Stimulated activated CD8-positive, alpha-beta memory T cell treated with anti-CD3 and anti-CD28 coated beads, Interleukin-12 subunit alpha, Interleukin-12 subunit beta, amount 100 ng/mL, for 1 hour (primary cell): ENCODE data around the gene PAPPA2.
"Not testable (repeated sequence)": the region's sequence is repeated elsewhere in the genome, so short reads cannot be mapped to it uniquely, and the experiment has no call there.

Experiments used
- DNase-seq: peaks from one replicate; pipeline ENCODE4 v3.0.0-alpha.2; 2020; ENCODE audit warnings: low read depth

The PAPPA2 gene

DNA sequence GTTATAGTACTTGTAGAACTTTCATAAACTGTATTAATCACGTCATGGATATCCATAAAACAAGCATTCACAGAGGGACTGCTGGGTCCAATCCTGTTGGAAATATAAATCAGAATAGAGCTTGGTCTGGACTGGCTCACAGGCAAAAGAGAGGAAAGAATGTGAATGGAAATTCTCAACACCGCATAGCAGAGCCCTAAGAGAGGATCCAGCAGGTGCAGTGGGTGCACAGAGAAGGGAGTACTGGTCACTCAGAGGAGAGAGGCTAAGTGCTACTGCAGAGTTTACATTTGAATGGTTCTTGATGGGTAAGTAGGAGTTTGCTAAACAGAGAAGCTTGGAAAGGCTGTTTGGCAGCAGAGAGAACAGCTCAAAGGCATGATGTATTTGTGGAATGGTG lies 231.7 kb downstream of the PAPPA2 start:
- DNase-seq: no peak

DNA sequence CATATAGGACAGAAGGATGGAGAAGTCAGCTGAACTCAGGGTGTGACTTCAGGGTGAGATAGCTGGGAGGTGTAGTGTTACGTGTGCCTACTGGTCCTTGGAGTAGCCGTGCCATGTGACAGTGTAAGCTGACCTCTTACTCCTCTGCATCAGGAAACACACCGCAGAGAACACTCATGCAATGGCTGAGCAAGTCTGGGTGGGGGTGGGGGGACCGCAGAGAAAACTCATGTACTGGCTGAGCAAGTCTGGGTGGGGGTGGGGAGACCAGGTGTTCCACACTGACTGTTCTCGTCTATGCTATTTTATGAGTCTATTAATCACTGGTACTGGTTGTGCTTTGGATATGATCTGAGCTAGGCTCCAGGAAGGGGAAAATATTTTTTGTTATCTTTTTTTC lies 233.1 kb downstream of the PAPPA2 start:
- DNase-seq: no peak

DNA sequence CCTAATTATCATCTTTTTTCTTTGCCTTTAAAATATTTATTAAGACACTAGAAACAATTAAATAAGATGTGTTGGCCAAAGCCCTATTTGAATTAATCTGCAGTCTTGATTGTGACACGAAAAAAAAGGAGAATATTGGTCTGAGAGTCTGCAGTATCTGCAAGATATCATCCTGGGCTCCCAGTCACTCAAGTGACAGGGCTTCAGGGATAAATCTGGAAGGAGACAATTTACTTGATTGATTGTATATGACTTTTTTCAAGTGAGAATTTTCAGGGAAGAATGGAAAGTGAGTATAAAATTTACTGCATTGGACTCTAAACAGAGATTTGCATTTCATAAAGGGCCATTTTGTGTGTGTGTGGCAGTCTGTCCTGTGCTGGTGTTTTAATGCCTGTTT lies 233.7 kb downstream of the PAPPA2 start:
- no peak for DNase-seq

DNA sequence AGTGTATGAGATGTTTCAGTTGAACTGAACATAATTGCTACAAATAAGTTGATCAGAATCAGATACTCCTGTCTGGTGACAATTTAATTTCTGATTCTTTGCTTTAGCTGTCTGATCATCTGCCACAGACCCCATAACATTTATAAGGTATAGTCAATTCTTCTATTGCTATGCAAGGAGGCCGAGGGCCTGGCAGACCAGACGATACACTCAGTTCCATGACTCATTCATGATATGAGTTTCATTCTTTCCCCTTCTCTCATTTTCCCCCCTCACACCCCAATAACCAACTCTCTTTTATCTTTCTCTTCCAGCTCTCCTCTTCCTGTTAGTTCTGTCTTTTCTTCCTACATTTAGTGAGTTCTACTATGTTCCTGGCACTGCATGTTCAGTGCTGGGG lies 236.8 kb downstream of the PAPPA2 start:
- no peak for DNase-seq

DNA sequence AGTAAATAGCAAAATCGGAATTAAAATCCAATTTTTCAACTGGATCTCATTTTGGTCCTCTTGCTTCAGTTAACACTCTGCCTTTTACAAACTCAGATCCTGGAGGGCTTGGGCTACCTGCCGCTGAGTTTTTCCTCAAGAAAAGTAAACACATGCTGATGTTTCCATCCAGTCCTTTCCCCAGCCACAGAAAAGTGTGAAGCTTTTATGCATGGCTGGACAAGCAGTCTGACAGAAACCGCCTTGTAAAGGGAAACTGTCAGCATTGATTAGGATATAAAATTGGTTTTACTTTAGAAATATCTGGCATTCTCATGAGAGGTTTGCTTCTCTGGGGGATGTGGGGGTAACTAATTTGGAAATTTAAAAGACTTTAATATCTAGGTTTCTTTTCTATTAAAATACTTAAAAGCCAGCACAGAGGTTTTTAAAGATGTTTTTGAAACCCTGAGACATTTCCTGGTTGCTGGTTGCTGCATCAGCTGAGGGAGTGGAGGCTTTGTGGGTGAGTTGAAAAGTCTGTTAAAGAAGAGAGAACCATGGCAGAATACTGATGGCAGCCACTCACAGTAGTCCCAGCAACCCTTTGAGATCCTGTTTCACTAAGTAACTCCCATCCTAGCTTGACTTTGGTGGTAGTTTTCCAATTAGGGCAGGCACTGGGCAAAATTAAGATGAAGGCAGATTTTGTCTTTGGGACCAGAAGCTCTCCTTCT lies 238.3 kb downstream of the PAPPA2 start:
- no peak for DNase-seq

DNA sequence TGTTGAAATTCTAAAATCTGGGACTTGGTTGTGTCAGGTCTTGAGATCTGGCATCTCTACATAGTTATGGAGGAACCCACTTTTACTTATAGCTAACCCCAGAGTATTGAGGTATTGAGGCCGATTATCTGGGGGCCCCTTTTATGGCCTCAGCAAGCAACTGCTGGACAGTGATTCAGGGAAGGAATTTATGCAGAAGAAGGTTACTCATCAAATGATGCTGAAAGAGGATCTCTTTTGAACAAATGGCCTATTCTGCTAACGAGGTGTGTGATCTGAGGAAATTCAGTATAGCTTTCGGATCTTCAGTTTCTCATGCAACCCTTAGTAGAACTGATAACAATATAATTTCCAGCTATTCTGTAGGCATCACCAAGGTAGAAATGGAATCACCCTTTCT lies 239.9 kb downstream of the PAPPA2 start:
- no peak for DNase-seq

DNA sequence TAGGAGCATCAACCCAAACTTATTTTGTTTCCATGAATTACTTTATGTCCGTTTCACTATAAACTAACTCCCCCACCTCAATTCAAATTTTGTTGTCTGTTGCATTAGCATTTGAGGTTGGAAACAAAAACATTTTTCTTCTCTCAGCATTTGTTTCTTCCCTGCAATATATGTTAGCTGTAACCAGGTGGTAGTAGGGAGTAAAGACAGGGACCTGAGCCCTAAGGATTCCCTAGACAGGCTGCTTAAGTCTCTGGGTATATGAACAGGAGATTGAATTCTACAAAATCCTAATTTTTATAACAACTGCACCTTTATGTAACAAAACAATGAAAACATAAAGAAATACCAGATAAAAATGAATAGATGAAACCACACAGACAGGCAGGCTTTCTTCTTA lies 242.6 kb downstream of the PAPPA2 start:
- no peak for DNase-seq

DNA sequence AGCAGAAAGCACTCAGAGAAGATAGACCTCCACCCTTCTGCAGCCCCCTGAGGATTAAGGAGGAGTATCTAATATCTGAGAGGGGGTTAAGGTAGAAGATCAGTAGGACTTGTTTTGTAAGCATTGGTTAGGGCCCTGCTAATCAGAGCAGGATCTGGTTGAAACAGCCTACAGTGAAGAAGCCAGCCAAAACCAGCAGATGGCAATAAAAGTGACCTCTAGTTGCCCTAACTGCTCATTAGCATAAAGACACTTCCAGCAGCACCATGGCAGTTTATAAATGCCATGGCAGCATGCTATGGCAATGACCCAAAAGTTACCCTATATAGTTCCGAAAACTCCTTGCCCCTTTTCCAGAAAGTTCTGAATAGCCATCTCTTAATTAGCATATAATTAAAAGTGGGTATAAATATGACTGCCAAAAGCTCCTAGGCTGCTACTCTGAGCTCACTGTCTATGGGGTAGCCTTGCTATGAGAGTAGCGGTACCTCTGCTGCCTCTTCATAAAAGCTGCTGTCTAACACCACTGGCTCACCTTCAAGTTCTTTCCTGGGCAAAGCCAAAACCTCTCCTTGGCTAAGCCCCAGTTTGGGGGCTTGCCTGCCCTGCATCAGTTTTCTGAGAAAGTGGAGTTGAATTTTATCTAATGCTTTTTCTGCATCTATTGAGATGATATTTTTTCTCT lies 254.2 kb downstream of the PAPPA2 start:
- DNase-seq: no peak

DNA sequence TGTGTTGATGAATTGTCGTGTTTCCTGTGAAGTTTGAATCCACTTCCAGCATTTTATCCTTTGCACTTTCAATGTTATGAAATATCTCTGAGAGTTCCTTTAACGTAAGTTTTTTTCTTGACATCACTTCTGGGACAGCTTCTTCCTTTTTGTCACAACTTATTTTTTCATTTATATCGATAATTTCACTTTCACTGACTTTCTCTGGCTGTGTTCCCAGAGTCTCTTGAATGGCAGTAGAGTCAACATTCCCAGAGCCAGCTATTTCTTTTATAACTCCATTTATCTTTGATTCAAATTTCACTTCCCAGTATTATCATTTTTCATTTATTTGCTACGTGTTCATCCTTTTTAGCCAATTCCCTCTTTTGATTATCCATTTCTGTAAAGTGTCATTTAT lies 256.5 kb downstream of the PAPPA2 start:
- DNase-seq: no peak

DNA sequence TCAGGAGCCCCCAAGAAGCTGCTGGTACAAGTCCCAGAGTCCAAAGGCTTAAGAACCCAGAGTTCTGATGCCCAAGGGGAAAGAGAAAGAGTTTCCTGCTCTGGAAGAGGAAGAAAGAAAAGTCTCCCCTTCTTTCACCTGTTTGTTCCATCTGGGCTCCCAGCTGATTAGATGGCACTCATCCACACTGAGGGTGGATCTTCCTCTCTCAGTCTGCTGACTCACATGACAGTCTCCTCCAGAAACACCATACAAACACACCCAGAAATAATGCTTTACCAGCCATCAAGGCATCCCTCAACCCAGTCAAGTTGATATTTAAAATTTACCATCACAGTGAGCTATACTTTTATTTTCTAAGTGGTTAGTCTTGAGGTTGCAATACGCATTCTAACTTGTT lies 257.9 kb downstream of the PAPPA2 start:
- no peak for DNase-seq

DNA sequence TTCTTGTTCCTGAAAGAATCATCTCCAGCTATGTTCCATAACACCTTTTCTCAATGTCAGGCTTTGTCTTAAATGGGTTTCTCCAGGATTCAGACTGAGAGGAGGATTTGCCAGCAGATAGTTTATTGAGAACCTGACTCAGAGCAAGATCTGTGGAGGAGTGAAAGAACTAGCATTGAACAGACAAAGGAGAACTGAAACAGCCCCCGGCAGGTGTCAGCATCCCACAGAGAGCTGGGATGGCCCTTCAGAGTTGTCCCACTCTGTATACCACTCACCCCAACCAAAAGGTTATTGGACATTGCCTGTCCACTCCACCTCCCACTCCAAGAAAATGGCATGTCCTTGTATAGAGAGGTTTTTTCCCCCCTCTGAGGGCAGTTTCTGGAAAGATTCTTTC lies 270.7 kb downstream of the PAPPA2 start:
- DNase-seq: no peak

DNA sequence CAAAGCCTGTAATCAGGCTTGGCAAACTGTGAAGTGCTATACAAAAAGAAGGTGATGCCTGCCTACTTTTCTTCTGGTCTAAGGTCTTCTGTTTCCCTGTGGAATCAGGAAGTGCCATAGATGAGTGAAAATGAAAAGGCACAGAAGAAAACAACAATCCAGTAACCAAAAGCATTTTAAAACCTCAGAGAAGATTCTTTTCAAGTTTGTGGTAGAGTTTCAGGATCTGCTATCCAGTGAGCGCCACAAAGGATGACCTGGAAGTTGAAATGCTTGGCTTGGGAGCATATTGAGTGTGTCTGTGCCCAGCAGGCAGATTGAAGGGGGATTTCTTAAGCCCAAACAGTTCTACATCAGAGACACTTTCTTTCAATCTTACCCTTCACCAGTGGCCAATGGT lies 272.2 kb downstream of the PAPPA2 start:
- DNase-seq: no peak

DNA sequence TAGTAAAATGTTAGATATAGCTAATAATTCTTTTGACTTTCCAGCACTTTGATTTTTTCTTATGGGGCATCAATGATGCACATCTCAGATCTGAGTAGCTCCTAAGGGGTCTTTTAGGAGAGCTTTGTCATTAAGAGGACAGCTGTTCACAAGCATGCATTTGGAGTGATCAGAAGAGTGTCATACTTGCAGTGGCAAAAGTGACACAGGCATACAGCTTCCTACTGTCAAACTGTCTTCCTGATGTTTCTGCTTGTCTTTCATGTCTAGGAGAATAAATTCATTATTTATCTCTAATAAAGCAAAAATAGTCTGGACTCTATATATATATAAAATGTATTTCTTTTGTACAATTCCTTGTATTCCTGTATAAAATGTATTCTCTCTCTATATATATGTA lies 273.0 kb downstream of the PAPPA2 start:
- no peak for DNase-seq

DNA sequence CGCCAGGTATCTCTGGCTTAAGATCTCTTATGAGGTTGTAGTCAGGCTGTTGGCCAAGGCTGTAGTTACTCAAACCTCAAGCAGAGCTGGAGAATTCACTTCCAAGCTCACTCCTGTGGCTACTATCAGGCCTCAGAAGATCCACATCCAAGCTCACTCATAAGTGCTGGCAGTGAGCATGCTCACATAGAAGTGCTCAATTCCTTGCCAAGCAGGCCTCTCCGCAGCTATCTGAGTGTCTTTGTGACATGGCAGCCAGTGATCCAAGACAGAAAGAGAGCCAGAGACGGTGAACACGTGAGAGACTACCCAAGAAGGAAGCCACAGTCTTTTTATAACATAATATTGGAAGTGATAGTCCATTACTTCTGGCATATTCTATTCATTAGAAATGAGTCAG lies 278.2 kb downstream of the PAPPA2 start:
- no peak for DNase-seq

DNA sequence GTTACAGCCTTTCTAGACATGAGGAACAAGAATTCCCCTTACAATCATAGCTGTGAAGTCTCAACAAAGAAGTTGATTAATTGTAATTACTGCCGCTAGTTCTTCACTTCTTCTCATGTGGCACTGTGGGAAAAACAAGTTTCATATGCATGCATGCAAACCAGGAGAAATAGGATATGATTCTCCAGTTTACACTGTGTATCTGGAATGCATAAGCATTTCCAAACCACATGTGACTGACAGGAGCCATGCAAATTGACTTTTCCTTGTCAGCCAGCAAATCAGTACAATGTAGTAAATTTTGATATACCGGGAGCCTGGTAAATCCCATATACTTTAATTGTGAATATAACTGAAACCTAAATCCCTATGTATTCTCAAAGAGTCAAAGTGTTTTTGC lies 279.3 kb downstream of the PAPPA2 start:
- no peak for DNase-seq

DNA sequence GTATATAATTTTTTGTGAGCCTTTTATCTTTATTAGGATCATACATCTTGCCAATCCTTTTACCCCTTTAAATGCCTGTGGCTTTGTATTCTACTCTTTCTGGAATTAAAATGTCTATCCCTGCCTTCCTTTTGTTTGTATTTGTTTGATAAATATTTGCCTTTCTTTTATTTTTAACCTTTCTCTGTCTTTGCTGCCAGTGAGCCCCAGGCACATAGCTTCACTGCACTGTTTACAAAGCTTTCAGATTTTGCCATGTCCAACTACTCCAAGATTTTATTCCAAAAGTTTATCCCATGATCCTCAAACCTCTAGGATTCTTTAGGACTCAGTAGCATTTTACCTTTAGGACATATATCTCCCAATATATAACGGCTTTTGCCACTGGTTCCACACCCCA lies 281.2 kb downstream of the PAPPA2 start:
- DNase-seq: no peak

DNA sequence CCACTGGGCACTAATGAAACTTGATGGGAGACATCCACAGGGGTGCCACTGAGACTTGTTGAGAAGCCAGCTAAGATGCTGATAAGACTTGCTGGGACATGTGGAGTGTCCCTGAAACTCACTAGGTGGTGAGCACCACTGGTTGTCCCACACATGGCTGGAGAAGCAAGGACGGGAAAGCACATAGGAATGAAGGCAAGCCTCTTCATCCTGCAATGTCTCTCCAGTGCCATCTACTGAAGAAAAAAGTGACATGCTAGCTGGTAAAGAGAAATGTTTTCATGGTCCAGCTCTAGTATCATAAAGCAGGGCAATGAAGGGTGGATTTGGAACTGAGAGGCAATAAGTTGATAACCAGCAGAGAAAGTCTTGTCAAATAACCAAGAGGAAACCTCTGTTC lies 283.0 kb downstream of the PAPPA2 start:
- DNase-seq: no peak

DNA sequence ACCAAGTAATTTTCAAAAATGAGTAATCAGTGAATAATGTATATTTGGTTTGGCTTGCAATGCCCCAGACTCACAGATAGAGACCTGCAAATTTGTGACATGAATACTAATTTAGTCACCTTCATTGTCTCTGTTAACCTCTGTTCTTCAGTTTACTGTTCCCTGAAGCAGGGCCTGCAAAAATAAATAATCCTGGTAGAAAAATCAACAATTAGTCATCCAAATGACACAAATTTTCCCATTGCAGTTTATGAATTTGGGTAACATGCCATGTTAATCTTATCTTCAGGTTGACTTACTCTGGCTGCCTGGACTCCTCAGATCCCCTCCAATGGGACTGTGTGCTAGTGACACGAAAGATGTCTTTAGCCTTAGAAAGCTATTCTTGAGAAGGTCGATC lies 289.5 kb downstream of the PAPPA2 start:
- DNase-seq: no peak

DNA sequence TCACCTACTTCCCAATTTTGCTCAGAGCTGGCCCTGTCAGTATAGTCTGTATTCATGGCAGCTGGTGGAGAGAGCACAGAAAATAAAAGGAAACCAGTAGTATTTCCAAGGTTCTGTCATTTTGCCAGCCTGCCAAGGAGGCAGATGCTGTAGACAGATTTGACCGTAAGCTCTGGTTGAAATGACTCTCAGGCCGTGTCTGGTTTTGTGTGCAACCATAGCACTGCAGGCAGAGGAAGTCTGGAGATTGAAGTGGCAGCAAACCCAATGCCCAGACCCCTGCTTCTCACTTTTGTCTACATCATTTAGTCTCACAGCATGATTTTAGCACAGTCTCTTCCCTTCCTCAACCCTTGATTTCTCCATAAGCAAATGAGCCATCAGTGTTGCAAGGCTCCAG lies 291.7 kb downstream of the PAPPA2 start:
- DNase-seq: no peak

DNA sequence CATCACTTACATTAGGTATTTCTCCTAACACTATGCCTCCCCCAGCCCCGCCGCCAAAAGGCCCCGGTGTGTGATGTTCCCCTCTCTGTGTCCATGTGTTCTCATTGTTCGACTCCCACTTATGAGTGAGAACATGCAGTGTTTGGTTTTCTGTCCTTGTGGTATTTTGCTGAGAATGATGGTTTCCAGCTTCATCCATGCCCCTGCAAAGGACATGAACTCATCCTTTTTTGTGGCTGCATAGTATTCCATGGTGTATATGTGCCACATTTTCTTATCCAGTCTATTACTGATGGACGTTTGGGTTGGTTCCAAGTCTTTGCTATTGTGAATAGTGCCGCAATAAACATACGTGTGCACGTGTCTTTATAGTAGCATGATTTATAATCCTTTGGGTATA lies 293.8 kb downstream of the PAPPA2 start:
- DNase-seq: not testable (repeated sequence)

DNA sequence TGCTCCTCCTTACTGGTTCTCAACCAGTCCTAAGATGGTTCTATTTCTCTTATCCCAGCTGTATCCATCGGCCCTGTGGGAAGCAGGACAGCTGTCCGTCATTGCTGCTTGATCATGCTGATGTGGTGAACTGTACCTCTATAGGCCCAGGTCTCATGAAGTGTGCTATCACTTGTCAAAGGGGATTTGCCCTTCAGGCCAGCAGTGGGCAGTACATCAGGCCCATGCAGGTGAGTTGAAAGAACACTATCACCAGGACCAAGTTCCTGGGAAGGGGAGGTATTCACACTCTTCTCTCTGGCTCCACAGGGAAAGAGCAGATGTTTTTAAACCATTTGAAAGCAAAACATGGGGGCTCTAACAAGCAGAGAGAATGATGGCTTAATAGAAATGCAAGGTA lies 302.6 kb downstream of the PAPPA2 start:
- no peak for DNase-seq

DNA sequence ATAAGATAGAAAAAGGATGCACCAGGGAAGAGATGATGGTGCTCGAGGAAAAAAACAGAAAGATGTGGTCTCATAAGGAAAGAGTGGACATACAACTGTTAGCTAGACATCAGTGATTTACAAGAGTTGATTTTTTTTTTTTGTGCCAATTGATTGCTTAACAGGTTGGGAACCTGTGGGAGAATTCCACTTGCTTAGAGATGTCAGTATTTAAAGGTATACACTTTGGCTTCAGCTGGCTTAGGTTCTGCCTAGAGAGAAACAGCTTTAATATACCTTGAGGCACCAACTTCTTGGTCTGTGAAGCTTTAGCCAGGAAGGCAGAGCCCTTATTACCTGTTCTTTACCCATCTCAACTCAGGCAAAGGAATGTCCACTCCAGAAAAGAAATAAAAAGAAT lies 303.8 kb downstream of the PAPPA2 start:
- DNase-seq: no peak

DNA sequence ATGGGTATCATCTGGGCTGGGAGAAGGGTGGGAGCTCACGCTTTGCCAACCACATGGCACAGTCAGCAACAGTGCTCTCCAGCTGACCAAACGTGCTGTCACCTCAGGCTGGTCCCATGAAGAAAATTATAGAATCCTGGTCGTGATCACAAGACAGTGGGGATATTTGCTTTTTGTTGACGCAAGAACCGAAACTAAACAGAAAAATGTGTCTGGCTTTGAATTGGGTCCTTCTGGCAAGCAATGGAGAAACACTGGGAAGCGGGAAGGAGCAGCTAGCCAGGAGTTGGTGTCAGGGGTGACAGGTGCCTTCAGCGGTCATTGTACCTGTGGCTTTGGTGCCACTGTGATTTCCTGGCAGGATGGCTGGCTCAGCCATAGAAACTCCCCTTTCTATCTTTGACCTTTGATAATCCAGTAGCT lies 304.8 kb downstream of the PAPPA2 start:
- no peak for DNase-seq

DNA sequence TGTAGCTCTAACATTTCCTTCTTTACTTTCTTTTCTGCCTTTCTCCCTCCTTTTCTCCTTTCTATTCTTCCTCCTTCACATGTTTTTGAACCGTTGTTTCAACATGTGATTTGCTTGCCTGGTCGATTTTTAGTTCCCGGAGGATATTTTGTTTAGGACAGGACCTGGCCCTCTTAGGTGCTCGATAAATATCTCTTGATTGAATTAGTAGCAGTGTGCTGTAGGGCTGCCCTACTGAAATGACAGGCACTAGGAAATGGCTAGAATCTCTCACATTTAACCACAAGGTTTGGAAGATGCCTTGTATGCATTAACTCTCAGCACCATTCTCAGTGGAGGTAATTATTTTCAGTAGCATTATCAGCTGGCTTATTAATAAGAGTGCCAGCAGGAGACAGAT lies 305.6 kb downstream of the PAPPA2 start:
- no peak for DNase-seq
